H1 (cell line): ENCODE results near the gene SH3TC2.

Source experiments
- ASH2L ChIP-seq: fragments of 200-600, 300-600 bp; sonication (generic); IDR thresholded peaks from one replicate; pipeline ENCODE4 v1.7.1; 2017; ENCODE audit warnings: low read length
- CTCF ChIP-seq, 3 experiments: IDR thresholded peaks; 1 replicate in 2 of 3; 2 replicates in 1 of 3; pipeline versions ENCODE4 v1.5.1 to v1.6.1; 2011; ENCODE audit warnings: low read length in 3 of 3, mild to moderate bottlenecking in 3 of 3, inconsistent platforms in 2 of 3, low read depth in 1 of 3, moderate library complexity in 1 of 3; ENCODE audit not compliant: insufficient read depth in 1 of 3; ENCODE audit errors: control extremely low read depth in 1 of 3
- EGR1 ChIP-seq: IDR thresholded peaks from 2 replicates; pipeline ENCODE4 v1.6.1; 2011; ENCODE audit warnings: low read depth, low read length, borderline replicate concordance
- EZH2 ChIP-seq: fragments of 200-600 bp; sonication (generic); IDR thresholded peaks from 2 replicates; pipeline ENCODE4 v1.7.1; 2012; ENCODE audit warnings: low read depth, mild to moderate bottlenecking, moderate library complexity, low read length, inconsistent platforms; ENCODE audit not compliant: severe bottlenecking
- MAFK ChIP-seq: IDR thresholded peaks from 2 replicates; pipeline ENCODE4 v1.6.1; 2012; ENCODE audit warnings: low read depth, mild to moderate bottlenecking, improper control_type of control experiment, low read length
- SIRT6 ChIP-seq: IDR thresholded peaks from one replicate; pipeline ENCODE4 v1.7.1; 2012; ENCODE audit warnings: low read length, inconsistent platforms
- TBP ChIP-seq: IDR thresholded peaks from 2 replicates; pipeline ENCODE4 v1.6.1; 2011; ENCODE audit warnings: low read depth, low read length, improper control_type of control experiment
- ZNF274 ChIP-seq: IDR thresholded peaks from 2 replicates; pipeline ENCODE4 v1.7.0; 2012; ENCODE audit warnings: low read length, borderline replicate concordance; ENCODE audit errors: extremely low read depth

GRCh38 chr5:148970228-148970627 lies 92.6 kb downstream of the SH3TC2 start:
- no peak for TF ChIP-seq ASH2L
- no peak for TF ChIP-seq EZH2
- TF ChIP-seq SIRT6: no peak
- TF ChIP-seq ZNF274: no peak
- TF ChIP-seq TBP: no peak
- no peak for TF ChIP-seq MAFK
- no peak for TF ChIP-seq EGR1
- no peak for TF ChIP-seq CTCF (IDR thresholded peaks at IDR 0.05; ENCODE audit: control extremely low read depth in 1 of 3, insufficient read depth in 1 of 3, low read depth in 1 of 3, low read length in 3 of 3)
